HG03565 (cell line): Measurements from ENCODE around the gene TBX5.
"Not testable (repeated sequence)": the region's sequence is repeated elsewhere in the genome, so short reads cannot be mapped to it uniquely, and the experiment has no call there.

Source experiments
- ATAC-seq: cut with Tn5 transposase; IDR thresholded peaks from one replicate; pipeline ENCODE4 v1.9.1; 2021; ENCODE audit warnings: mild to moderate bottlenecking, moderate library complexity; ENCODE audit not compliant: unreplicated experiment

The TBX5 gene

DNA sequence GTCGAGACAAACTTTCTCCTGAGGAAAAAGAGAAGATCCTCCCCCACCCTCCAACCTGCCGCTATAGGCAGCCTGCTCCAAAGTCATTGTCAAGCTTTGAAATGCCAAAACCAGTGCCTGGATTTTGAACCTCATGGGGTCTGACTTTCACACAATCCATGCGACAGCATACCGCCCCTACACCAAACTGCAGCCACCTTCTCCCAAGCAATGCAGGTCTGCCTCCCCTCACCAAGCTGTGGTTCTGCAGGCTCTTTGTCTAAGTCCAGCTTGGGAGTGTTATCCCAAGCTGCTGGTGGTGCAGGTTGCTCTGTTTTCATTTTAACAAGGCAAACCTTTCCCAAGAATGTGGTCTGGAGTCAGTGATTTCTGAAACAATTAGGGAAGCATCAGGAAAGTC is 12.4 kb downstream of the TBX5 start:
- no peak for ATAC-seq

- ATAC-seq = no peak
Measured at GRCh38 chr12:114392909-114393308, 13.0 kb downstream of the TBX5 start.

- no peak for ATAC-seq
Measured at GRCh38 chr12:114391088-114391487, 14.9 kb downstream of the TBX5 start.

DNA sequence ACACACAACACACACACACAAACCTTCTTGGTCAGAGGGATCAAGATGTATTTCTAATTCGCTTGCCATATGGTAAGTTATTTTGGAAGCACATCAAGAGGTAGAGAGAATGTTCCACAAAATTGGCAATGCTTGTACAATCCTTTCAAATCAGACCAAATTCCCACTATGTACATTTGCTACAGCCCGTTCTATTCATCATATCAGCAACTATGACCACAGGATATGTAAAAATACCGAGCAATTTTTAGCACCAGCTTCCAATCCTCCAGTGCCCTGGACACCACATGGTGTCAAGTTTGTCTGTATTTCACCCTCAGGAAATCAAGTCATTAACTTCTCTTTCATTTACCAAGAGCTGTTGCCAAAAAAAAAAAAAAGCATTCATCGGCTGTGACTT is 21.2 kb downstream of the TBX5 start:
- ATAC-seq = no peak

GRCh38 chr12:114381177-114381576 is 24.8 kb downstream of the TBX5 start:
- no peak for ATAC-seq

DNA sequence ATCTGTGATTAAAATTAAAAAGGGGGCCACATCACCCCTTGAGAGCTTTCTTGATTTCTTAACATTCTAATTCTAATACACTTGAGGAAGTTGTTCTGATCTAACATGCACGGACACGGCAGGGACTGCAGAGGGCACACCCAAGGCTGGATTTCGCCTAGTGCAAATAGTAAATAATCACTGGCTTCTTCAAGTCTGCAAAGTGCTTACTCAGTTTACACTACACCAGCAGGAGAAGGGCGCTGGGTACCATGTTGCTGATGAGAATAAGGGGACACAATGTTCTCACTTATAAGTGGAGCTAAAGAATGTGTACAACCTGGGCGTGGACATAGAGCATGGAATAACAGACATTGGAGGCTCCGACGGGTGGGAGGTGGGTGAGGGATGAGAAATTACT is 34.2 kb downstream of the TBX5 start:
- ATAC-seq = no peak

GRCh38 chr12:114371250-114371649 is 34.7 kb downstream of the TBX5 start:
- ATAC-seq = no peak

DNA sequence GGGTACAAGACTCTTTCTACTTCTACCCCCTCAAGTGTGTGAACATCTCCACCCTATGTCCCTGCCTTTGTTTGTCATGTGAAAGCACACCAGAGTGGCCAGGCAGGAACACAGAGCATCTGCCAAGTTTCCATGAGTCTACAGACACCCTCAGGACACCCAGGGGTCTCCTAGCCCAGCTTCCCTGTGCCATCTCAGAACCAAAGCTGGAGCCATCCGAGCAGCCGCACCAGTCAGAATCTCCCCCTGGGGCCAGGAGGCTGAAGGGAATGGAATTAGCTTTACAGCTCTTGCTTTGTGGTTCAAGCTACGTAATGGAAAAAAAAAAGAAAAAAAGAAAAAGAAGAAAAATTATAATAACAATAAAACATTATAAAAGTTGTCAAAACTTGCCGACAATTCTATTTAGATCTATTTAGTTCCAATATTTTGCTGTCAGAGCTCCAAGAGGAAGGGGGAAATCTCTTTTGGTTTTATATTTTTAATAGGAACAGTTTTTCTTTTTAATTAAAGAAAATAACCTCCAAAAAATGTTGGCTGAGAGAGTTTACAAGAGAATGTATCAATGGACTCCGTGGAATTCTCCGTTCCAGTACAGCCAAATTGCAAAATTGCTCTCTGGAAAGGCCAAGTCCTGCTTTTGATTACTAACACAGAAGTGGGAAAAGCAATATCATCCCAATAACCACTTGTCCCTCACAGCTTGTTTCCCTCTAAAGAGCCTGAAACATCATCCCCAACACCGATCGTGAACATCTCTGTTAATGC is 37.1 kb downstream of the TBX5 start:
- ATAC-seq = no peak

- ATAC-seq = no peak
Measured at GRCh38 chr12:114361992-114362391, 44.0 kb downstream of the TBX5 start.

GRCh38 chr12:114361545-114361944 is 44.4 kb downstream of the TBX5 start:
- ATAC-seq = no peak

GRCh38 chr12:114360485-114360884 is 45.5 kb downstream of the TBX5 start:
- ATAC-seq = no peak

- no peak for ATAC-seq
Measured at GRCh38 chr12:114355389-114356088, 50.4 kb downstream of the TBX5 start.

- not testable (repeated sequence) for ATAC-seq
Measured at GRCh38 chr12:114349239-114349638, 56.7 kb downstream of the TBX5 start.

DNA sequence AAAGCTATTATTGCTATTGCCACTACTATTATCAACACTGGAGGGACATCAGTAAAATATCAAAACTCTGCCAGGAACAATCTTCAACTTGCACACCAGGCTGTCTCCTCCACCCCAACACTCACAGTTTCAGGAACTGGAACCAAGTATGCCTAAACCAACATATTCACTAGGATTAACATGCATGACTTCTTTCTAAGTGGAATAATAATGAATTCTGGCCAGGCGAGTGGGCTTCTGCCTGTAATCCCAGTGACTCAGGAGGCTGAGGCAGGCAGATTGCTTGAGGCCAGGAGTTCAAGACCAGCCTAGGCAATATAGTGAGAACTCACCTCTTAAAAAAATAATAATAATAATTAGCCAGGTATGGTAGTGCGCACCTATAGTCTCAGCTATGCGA is 58.1 kb downstream of the TBX5 start:
- no peak for ATAC-seq

- no peak for ATAC-seq
Measured at GRCh38 chr12:114344831-114345230, 61.1 kb downstream of the TBX5 start.

DNA sequence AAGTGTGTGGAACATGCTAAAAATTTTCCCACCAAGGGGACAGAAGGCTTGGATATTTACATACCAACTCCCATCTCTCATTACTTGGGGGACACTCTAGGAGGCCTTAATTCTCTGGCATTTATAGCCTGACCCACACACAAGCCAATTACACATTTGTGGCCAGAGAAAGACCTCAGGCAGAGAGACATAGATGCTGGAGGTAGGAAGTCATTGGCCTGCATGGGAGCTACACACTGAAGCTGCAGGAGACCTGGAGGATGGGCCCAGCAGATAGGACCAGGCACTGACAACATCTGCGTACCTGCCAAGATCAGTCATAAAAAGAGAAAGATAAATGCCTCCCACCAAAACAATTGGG is 61.7 kb downstream of the TBX5 start:
- ATAC-seq = no peak

DNA sequence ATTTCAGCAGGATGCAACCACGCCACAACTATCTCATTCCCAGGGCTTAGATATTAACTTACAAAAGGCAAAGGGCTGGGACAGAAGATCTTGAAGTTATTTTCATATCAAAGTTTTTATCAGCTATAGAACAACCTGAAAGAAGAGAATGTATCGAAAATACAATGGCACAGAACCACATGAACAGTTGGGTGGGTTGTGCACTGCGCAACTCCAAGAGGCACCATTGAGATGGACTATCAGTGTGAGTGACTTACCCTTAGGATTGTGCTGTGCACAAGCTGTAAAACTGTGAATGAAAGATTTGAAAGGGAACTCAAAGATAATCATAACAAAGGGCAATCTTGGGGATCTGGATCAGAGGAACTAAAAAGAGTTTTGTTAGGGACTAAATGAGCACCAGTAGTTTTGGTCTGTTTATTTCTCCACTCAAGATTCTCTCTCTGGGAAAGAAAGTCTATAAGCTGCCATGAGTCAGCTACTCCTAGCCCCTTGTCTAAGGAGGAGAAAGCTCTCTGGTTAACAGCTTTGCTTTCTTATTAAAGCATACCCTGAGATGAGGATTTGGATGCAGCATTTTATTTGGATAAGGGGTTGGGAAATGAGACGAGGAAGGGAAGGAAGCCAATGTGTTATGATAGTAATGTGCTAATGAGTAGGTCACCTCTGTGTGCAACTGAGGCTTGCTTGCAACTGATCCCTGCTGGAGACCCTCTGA is 62.2 kb downstream of the TBX5 start:
- ATAC-seq = no peak

- no peak for ATAC-seq
Measured at GRCh38 chr12:114342656-114343055, 63.3 kb downstream of the TBX5 start.

DNA sequence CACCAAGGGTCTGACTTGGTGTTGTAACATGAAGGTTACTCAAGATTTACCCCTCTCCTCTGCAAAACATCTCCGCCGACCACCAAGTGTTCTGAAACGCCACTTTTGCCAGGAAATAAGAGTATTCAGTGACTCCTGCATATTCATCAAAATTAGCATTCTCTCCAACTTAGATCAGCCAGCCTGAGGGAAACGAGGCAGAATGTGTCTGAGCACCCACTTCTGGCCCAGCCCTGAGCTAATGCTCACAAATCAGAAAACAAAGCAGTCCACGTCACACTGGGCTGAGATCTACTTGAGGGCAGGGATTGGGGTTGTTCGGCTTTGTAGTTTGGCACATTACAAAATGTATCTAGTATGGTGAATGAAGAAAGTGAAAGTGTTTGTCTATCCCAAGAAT is 64.3 kb downstream of the TBX5 start:
- no peak for ATAC-seq

- ATAC-seq = no peak
Measured at GRCh38 chr12:114340231-114340630, 65.7 kb downstream of the TBX5 start.

- ATAC-seq = no peak
Measured at GRCh38 chr12:114339626-114340025, 66.3 kb downstream of the TBX5 start.

- no peak for ATAC-seq
Measured at GRCh38 chr12:114335607-114336006, 70.3 kb downstream of the TBX5 start.
